SKM-1 (cell line): ENCODE results near the gene PYGO1.
"Not testable (repeated sequence)": the region's sequence is repeated elsewhere in the genome, so short reads cannot be mapped to it uniquely, and the experiment has no call there.

Source experiments
- DNase-seq: peaks from one replicate; lab custom pipeline; 2025; ENCODE audit not compliant: unreplicated experiment; lab: John Stamatoyannopoulos, UW

Gene PYGO1

GRCh38 chr15:55573224-55573623 lies 14.9 kb downstream of the PYGO1 start:
- DNase-seq, result no peak

- DNase-seq, result no peak
Measured at GRCh38 chr15:55564347-55565145, 23.6 kb downstream of the PYGO1 start.

GRCh38 chr15:55562601-55563000 lies 25.5 kb downstream of the PYGO1 start:
- no peak for DNase-seq

DNA sequence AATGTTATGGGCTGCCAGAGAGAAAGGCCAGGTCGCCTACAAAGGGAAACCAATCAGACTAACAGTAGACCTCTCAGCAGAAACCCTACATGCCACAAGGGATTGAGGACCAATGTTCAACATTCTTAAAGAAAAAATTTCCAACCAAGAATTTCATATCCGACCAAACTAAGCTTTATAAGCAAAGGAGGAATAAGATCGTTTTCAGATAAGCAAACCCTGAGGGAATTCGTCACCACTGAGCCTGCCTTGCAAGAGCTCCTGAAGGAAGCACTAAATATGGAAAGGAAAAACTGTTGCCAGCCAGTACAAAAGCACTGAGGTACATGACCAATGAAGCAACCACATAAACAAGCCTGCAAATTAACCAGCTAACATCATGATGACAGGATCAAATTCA lies 33.1 kb downstream of the PYGO1 start:
- no peak for DNase-seq

DNA sequence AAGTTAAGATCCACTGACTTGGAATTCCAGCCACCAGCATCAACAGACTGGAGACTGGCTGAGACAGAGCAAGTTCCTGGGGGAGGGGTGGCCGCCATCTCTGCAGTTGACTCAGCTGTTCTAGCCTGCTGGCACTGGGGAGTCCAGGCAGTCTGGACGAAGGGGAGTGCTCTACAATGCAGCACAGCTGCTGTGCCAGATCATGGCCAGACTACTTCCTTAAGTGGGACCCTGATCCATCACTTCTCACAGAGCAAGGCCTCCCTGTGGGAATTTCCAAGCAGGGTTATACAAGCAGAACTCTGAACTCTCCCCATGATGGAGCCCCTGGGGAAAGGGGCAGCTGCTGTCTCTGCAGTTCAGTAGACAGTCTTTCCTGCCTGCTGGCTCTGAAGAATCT lies 35.2 kb downstream of the PYGO1 start:
- no peak for DNase-seq

DNA sequence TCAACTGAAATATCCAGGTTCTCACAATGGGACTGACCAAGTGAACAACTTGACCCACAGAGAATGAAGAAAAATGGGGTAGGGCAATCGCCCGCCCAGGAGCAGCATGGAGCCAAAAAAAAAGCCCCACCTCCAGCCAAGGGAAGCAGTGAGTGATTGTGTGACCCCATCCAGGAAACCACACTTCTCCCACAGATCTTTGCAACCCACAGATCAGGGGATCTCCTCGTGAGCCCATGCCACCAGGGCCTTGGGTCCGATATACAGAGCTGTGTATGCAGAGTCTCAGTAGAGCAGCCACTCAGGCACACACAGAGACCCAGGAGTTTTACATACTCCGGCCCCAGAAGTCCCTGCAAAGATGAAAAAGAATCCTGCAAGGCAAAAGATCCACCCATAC lies 35.7 kb downstream of the PYGO1 start:
- no peak for DNase-seq

DNA sequence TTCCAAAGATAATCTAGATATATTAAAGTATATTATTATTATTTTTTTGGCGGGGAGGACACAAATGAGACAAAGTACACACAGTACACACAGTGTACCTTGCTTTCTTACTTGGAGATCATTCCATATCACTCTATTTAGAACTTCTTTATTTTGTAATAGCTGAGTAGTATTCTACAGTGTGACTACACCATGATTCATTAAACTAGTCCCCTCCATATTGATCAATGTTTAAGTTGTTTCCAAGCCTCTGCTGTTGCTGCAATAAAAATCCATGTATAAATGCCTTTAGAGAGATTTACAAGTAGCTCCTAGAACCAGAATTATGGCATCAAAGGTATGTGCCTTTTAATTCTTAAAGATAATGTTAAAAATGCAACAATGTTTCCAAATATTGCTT lies 38.8 kb downstream of the PYGO1 start:
- no peak for DNase-seq

DNA sequence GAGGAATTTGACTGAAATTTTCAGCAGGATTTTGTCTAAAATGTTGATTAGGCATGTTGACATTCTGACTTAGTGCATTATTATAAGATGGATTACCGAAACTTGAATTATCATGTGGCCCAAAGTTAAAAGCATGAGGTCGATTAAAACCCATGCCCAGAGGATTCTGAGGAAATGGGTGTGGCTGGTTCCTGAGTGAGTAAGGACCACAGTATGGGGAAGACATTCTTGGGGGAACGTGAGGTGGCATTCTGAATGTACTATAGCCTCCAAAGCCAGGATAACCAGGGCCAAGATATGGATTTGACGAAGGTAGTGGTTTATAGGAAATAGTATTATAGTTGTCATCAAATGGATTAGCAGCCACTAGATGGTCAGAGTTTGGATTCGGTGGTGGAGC lies 41.4 kb downstream of the PYGO1 start:
- DNase-seq, result no peak

GRCh38 chr15:55535436-55535835 lies 52.7 kb downstream of the PYGO1 start:
- DNase-seq, result no peak

- DNase-seq, result no peak
Measured at GRCh38 chr15:55532944-55533343, 55.2 kb downstream of the PYGO1 start.

- no peak for DNase-seq
Measured at GRCh38 chr15:55530861-55531313, 57.3 kb downstream of the PYGO1 start.

DNA sequence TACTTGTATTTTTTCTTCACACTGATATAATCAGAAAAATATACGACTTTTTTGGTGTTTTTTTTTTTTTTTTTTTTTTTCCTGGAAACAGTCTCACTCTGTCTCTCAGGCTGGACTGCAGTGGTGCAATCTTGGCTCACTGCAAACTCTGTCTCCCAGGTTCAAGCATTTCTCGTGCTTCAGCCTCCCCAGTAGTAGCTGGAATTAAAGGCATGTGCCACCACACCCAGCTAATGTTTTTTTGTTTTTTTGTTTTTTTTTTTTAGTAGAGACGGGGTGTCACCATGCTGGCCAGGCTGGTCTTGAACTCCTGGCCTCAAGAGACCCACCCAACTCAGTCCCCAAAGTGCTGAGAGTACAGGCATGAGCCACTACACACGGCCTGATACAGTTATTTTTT lies 59.3 kb downstream of the PYGO1 start:
- no peak for DNase-seq

DNA sequence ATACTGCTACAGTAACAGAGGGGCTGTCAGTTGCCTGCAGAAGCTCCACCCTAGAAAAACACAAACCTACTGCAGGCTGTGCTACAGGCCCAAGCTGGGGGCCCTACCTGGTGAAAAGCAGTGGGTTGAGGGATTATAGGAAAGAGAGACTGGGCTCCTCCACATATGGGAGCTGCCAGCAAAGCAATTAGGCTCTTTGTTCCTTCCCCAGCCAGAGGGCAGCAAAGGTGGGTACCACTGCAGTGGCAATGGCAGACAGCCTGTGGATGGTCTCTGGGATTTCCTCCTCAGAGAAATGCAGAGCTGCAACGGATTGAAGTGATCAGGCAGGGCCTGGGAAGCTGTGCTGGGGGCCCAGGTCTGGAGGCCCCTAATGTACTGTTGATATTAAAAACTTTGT lies 61.0 kb downstream of the PYGO1 start:
- no peak for DNase-seq

GRCh38 chr15:55526559-55527036 lies 61.5 kb downstream of the PYGO1 start:
- DNase-seq, result peak; percentile 60

GRCh38 chr15:55522742-55523450 lies 65.2 kb downstream of the PYGO1 start:
- no peak for DNase-seq

DNA sequence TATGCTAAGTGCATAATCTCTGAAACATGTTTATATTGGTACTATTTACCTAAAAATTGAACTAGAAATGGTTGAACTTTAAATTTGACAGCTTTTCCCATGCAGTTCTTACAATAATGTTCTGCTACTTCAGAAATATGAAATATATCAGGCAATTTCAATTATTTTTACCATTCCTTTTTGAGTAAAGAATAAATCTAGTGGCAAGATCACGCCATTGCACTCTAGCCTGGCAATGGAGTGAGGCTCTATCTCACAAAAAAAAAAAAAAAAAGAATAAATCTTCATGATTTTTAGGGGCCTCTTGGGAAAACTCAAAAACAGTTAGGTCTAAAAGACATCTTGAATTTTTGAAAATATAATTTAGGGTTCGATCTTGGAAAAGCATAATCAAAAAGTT lies 69.5 kb downstream of the PYGO1 start:
- no peak for DNase-seq

GRCh38 chr15:55518009-55518408 lies 70.1 kb downstream of the PYGO1 start:
- no peak for DNase-seq

DNA sequence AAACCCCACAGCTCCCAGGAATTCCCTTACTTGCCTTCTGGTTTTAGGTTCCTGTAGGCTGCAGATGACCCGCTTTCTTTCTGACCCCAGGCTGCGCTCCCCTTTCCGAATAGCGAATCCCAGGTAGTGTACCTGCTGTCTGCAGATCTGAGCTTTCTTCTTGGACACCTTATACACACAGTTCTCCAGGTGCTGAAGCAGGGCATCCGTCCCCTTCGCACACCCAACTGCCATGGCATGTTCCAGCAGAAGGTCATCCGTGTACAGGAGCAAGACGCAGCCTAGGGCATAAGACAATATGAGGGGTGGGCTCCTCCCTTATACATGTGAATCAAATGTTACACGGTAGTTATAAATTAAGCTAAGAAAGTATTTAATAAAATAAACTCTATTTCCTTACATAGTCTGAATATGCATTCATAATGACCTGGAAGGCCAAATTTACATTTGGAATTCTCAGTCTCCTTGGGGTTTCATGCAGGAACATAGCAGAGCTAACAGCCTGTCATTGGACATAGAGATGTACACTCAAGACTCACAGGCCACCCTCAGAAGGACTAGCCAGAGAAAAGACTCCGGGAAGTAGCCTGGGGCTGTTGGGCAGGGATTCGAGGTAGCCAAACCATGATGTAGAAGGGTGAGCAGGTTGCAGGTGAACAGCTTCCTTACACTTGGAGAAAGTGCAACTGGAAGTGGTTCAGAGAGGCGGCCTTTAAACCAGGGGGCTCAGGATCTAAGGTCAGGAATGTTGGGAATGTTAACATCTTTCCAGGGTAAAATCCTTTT lies 72.0 kb downstream of the PYGO1 start:
- no peak for DNase-seq

GRCh38 chr15:55515491-55515890 lies 72.7 kb downstream of the PYGO1 start:
- DNase-seq, result no peak

GRCh38 chr15:55514414-55514850 lies 73.7 kb downstream of the PYGO1 start:
- DNase-seq, result no peak

- DNase-seq, result not testable (repeated sequence)
Measured at GRCh38 chr15:55513621-55514413, 74.3 kb downstream of the PYGO1 start.
